Neural progenitor cell (in vitro differentiated cells): ENCODE results near the gene CD200R1L.

Experiments used
- EZH2 ChIP-seq: fragments of 200-600 bp; sonication (generic); IDR thresholded peaks from 2 replicates; pipeline ENCODE4 v1.6.1; 2017; ENCODE audit warnings: antibody characterized with exemption, mild to moderate bottlenecking, moderate library complexity
- TF ChIP-seq, protein P1 (sequence below): fragments of 200-600 bp; sonication (generic); IDR thresholded peaks from 2 replicates; pipeline ENCODE4 v1.5.1; 2017; ENCODE audit warnings: antibody characterized with exemption, mild to moderate bottlenecking

DNA sequence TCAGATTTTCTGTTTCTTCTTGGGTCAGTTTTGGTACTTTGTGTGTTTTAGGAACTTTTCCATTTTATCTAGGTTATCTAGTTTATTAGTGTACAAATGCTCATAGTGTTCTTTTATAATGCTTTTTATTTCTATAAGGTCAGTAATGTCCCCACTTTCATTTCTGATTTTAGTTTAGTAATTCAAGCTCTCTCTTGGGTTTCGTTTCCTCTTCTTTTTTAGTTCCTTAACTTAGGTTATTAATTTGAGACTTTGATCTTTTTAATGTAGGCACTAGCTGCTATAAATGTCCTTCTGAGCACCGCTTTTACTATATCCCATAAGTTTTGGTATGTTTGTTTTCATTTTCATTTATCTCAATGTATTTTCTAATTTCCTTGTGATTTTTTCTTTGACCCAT, 27.0 kb upstream of the CD200R1L start:
- TF ChIP-seq, protein P1, sequence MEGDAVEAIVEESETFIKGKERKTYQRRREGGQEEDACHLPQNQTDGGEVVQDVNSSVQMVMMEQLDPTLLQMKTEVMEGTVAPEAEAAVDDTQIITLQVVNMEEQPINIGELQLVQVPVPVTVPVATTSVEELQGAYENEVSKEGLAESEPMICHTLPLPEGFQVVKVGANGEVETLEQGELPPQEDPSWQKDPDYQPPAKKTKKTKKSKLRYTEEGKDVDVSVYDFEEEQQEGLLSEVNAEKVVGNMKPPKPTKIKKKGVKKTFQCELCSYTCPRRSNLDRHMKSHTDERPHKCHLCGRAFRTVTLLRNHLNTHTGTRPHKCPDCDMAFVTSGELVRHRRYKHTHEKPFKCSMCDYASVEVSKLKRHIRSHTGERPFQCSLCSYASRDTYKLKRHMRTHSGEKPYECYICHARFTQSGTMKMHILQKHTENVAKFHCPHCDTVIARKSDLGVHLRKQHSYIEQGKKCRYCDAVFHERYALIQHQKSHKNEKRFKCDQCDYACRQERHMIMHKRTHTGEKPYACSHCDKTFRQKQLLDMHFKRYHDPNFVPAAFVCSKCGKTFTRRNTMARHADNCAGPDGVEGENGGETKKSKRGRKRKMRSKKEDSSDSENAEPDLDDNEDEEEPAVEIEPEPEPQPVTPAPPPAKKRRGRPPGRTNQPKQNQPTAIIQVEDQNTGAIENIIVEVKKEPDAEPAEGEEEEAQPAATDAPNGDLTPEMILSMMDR, result no peak
- no peak for TF ChIP-seq EZH2
